GM12878 (cell line): ENCODE results near the gene ASB14. TPM values are rescaled to one million over a fixed set of nuclear protein-coding genes. Genes with fewer than 3 reads are reported as not detected.
"Not testable (repeated sequence)": the region's sequence is repeated elsewhere in the genome, so short reads cannot be mapped to it uniquely, and the experiment has no call there.

Source experiments
- ATAC-seq: fragments of 200-7000 bp; cut with Tn5 transposase; 3 replicates; pipeline ENCODE4 v1.9.1; 2020; ENCODE audit warnings: mild to moderate bottlenecking, moderate library complexity
- BruUV-seq: library from RNA; stranded (reverse); fragments of 400-500 nt; replicated peaks from 2 replicates; lab custom pipeline; 2021; lab: Mats Ljungman, UMichigan
- CTCF ChIA-PET: fragments of 300-600 bp; sonication (Branson Sonifier 250); formaldehyde crosslinking; extraction: SDS; loops from one replicate; lab custom pipeline; 2021; ENCODE audit warnings: inconsistent platforms; lab: Yijun Ruan, JAX
- POLR2A ChIA-PET: fragments of 350-600 bp; formaldehyde crosslinking; extraction: SDS; loops from one replicate; lab custom pipeline; 2021; ENCODE audit warnings: inconsistent platforms; lab: Charles Lee
- RAD21 ChIA-PET: fragments of 300-600 bp; sonication (Branson Sonifier 250); formaldehyde crosslinking; loops from one replicate; lab custom pipeline; 2023; ENCODE audit warnings: antibody characterized with exemption; ENCODE audit not compliant: unreplicated experiment; lab: Charles Lee
- SMC1A ChIA-PET: fragments of 300-600 bp; sonication (Branson Sonifier 250); formaldehyde crosslinking; loops from one replicate; lab custom pipeline; 2023; ENCODE audit not compliant: unreplicated experiment, uncharacterized antibody; lab: Charles Lee
- DNase-seq: peaks from one replicate; pipeline ENCODE4 v3.0.0-alpha.2; 2011; ENCODE audit warnings: low read depth, low spot score
- FAIRE-seq: peaks from 3 replicates; lab custom pipeline; 2011; peaks lifted over from hg19 to GRCh38; lab: Jason Lieb, UNC
- H2AFZ ChIP-seq: 2 replicates; pipeline ENCODE4 v1.6.0; 2011; ENCODE audit warnings: low read depth, low read length, control low read depth; ENCODE audit not compliant: control insufficient read depth
- H3K27ac ChIP-seq: 2 replicates; pipeline ENCODE4 v1.5.1; 2011; ENCODE audit warnings: control low read depth; ENCODE audit not compliant: control insufficient read depth, insufficient read depth
- H3K27me3 ChIP-seq, 2 experiments: replicated peaks in 1 of 2; 2 replicates each; pipeline versions ENCODE4 v1.6.0 to v1.6.1; 2011; ENCODE audit warnings: low read length in 1 of 2; ENCODE audit not compliant: control insufficient read depth in 2 of 2, insufficient read depth in 2 of 2
- H3K36me3 ChIP-seq, 2 experiments: 2 replicates each; pipeline ENCODE4 v1.5.1; 2011; ENCODE audit warnings: low read length in 1 of 2; ENCODE audit not compliant: control insufficient read depth in 2 of 2, insufficient read depth in 2 of 2
- H3K4me1 ChIP-seq: 2 replicates; pipeline ENCODE4 v1.6.1; 2011; ENCODE audit warnings: mild to moderate bottlenecking, low read length, moderate library complexity, mixed read lengths; ENCODE audit not compliant: control insufficient read depth, insufficient read depth
- H3K4me2 ChIP-seq: 2 replicates; pipeline ENCODE4 v1.6.0; 2011; ENCODE audit warnings: control low read depth; ENCODE audit not compliant: control insufficient read depth, insufficient read depth
- H3K4me3 ChIP-seq: fragments of 200-600 bp; sonication (generic); 2 replicates; pipeline ENCODE4 v1.5.1; 2016
- H3K79me2 ChIP-seq: 2 replicates; pipeline ENCODE4 v1.6.0; 2011; ENCODE audit warnings: low read length; ENCODE audit not compliant: control insufficient read depth, insufficient read depth
- H3K9ac ChIP-seq: 2 replicates; pipeline ENCODE4 v1.8.0; 2011; ENCODE audit warnings: low read length, control low read depth, mixed read lengths; ENCODE audit not compliant: control insufficient read depth, insufficient read depth
- H3K9me3 ChIP-seq: replicated peaks from 3 replicates; pipeline ENCODE4 v1.5.1; 2011; ENCODE audit warnings: mild to moderate bottlenecking, low read length; ENCODE audit not compliant: control insufficient read depth, insufficient read depth
- H4K20me1 ChIP-seq: 2 replicates; pipeline ENCODE4 v1.6.0; 2011; ENCODE audit not compliant: control insufficient read depth, insufficient read depth
- IKZF1 ChIP-seq: fragments of 450-650 bp; conservative IDR thresholded peaks from 2 replicates; pipeline ENCODE4 v1.6.1; 2017; ENCODE audit warnings: antibody characterized with exemption, mild to moderate bottlenecking
- IRF4 ChIP-seq: IDR thresholded peaks from 2 replicates; pipeline ENCODE4 v1.6.1; 2011; ENCODE audit warnings: low read depth, low read length
- LARP7 ChIP-seq: fragments of 450-650 bp; IDR thresholded peaks from 2 replicates; pipeline ENCODE4 v1.6.1; 2017; ENCODE audit warnings: mild to moderate bottlenecking
- MTA2 ChIP-seq: fragments of 450-650 bp; IDR thresholded peaks from 2 replicates; pipeline ENCODE4 v1.6.1; 2016; ENCODE audit warnings: low read depth, mild to moderate bottlenecking, moderate library complexity
- SUPT20H ChIP-seq: IDR thresholded peaks from 2 replicates; pipeline ENCODE4 v1.6.1; 2011; ENCODE audit warnings: low read depth, mild to moderate bottlenecking, low read length, moderate library complexity, borderline replicate concordance; ENCODE audit not compliant: control insufficient read depth
- USF2 ChIP-seq: IDR thresholded peaks from 2 replicates; pipeline ENCODE4 v1.6.1; 2011; ENCODE audit warnings: low read depth, low read length, improper control_type of control experiment, borderline replicate concordance
- WGBS: methylation state at CpG from one replicate; pipeline ENCODE4 v1.1.6; 2016; ENCODE audit warnings: low lambda C conversion rate; ENCODE audit not compliant: insufficient replicate concordance, insufficient coverage; ENCODE audit errors: missing lambda C conversion rate; 5-methylcytosine and 5-hydroxymethylcytosine counted together
- in situ Hi-C: fragments of 300-500 bp; cut with MboI; formaldehyde crosslinking; loops from 9 replicates; pipeline ENCODE4 v1.14.3; 2018; ENCODE audit warnings: mixed read lengths
- intact Hi-C: fragments of 100-400 bp; cut with micrococcal nuclease; formaldehyde crosslinking; loops from one replicate; pipeline ENCODE4 v1.14.2; 2022; ENCODE audit not compliant: unreplicated experiment
- polyA plus RNA-seq, 11 experiments: library from polyadenylated mRNA; depleted of rRNA in 4 of 11; unstranded in 6 of 11; stranded (reverse) in 5 of 11; fragments of >200 nt; fragmentation: Nextera tagmentation in 4 of 11; fragmentation: Illumina TruSeq in 1 of 11; extraction: Ambion mirVana in 4 of 11; extraction: Trizol in 1 of 11; gene quantifications; 1 replicate in 1 of 11; 2 replicates in 10 of 11; pipeline versions ENCODE4 v1.2.1 to v1.2.3, GENCODE V29; 2011 to 2016; ENCODE audit warnings: inconsistent platforms in 2 of 11, missing spikeins in 2 of 11, low read depth in 1 of 11
- total RNA-seq, 4 experiments: library from RNA; depleted of rRNA in 3 of 4; stranded (reverse); fragments of >200 nt in 3 of 4; fragmentation: Illumina TruSeq in 1 of 4; extraction: Trizol in 1 of 4; gene quantifications; 2 replicates each; pipeline versions ENCODE4 v1.2.1 to v1.2.3, GENCODE V29; 2013 to 2021

Gene ASB14
- total and polyA plus RNA-seq, 10 of the 15 experiments (the other 5 are each of a cell fraction or from before 2014, with no cell fraction given) = 0.18 to 0.63 (median 0.21) TPM; not detected in 6

- TF ChIP-seq USF2 = no peak
- no peak for TF ChIP-seq MTA2
- TF ChIP-seq LARP7 = no peak
- no peak for TF ChIP-seq IRF4
- TF ChIP-seq IKZF1 = no peak
- TF ChIP-seq SUPT20H = no peak
- TF ChIP-seq, all 136 proteins: peak for 0
These were observed at the start of gene ASB14 (continued) for GRCh38 chr3:57292159-57292896.

- H3K4me2 ChIP-seq, H3K9ac ChIP-seq, intact Hi-C loops, FAIRE-seq, DNase-seq, H3K9me3 ChIP-seq, CTCF ChIA-PET, RAD21 ChIA-PET, H3K79me2 ChIP-seq, SMC1A ChIA-PET, H3K27ac ChIP-seq, H3K36me3 ChIP-seq, POLR2A ChIA-PET, H4K20me1 ChIP-seq, ATAC-seq, H2AFZ ChIP-seq, H3K4me1 ChIP-seq, in situ Hi-C loops, BruUV-seq, H3K27me3 ChIP-seq, H3K4me3 ChIP-seq: not testable (repeated sequence)
- WGBS = 52% methylated on average over 5 of the region's 7 CpGs
These were observed 46.7 kb upstream of the ASB14 start for GRCh38 chr3:57339071-57339642.

- H3K4me2 ChIP-seq, FAIRE-seq, DNase-seq, H3K27me3 ChIP-seq, H3K4me3 ChIP-seq, H3K79me2 ChIP-seq, ATAC-seq, H3K27ac ChIP-seq, H3K9ac ChIP-seq, SMC1A ChIA-PET, intact Hi-C loops, H2AFZ ChIP-seq, H3K4me1 ChIP-seq, BruUV-seq, POLR2A ChIA-PET, CTCF ChIA-PET, in situ Hi-C loops, RAD21 ChIA-PET, H3K9me3 ChIP-seq, H4K20me1 ChIP-seq, H3K36me3 ChIP-seq: not testable (repeated sequence)
- WGBS = 76% methylated on average over 39 of the region's 40 CpGs
These were observed 46.0 kb upstream of the ASB14 start for GRCh38 chr3:57338272-57339070.
